DMS53 treated with DMSO at 0.1 percent for 48 hours (cell line): ENCODE data around the gene GTF2F1.
A peak's percentile ranks its signal among the peaks of the same experiment; 100 is the strongest.
"Not testable (repeated sequence)": the region's sequence is repeated elsewhere in the genome, so short reads cannot be mapped to it uniquely, and the experiment has no call there.

Experiments
- DNase-seq: peaks from one replicate; lab custom pipeline; 2025; ENCODE audit not compliant: unreplicated experiment; lab: John Stamatoyannopoulos, UW

GTF2F1 gene

GRCh38 chr19:6359568-6360341 is 33.2 kb downstream of the GTF2F1 start:
- no peak for DNase-seq

- DNase-seq, result peak; percentile 23
Measured at GRCh38 chr19:6358003-6358402, 35.0 kb downstream of the GTF2F1 start.

DNA sequence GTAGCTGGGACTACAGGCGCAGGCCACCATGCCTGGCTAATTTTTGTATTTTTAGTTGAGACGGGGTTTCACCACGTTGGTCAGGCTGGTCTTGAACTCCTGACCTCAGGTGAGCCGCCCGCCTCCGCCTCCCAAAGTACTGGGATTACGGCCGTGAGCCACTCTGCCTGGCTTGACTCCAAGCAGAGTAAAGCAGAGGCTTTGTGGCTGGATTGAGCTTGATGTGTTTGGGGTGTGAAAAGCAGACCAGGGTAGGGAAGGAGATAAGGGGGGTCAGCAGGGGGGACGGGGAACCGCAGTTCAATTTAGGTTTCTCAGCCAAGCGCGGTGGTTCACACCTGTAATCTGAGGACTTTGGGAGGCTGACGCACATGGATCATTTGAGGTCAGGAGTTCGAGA is 35.8 kb downstream of the GTF2F1 start:
- DNase-seq, result no peak

- DNase-seq, result not testable (repeated sequence)
Measured at GRCh38 chr19:6355321-6356040, 37.5 kb downstream of the GTF2F1 start.

DNA sequence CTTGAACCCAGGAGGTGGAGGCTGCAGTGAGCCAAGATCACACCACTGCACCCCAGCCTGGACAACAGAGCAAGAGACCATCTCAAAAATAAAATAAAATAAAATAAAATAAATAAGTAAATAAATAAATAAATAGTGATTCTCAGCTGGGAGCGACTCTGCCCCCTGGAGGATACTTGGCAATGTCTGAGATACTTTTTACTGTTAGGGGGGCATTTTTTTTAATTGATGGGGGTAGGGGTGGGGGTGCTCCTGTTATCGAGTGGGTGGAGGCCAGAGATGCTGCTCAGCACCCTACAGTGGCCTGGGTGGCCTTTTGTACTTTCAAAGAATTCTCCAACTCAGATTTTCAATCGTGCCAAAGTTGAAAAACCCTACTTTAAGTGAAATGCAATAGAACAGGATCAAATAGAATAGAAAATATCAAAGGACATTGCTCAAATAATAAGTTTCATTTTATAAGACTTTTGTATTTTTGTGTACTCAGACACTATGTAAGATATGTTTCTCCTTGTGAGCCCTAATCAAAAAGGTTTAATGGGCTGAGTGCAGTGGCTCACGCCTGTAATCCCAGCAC is 38.8 kb downstream of the GTF2F1 start:
- no peak for DNase-seq

DNA sequence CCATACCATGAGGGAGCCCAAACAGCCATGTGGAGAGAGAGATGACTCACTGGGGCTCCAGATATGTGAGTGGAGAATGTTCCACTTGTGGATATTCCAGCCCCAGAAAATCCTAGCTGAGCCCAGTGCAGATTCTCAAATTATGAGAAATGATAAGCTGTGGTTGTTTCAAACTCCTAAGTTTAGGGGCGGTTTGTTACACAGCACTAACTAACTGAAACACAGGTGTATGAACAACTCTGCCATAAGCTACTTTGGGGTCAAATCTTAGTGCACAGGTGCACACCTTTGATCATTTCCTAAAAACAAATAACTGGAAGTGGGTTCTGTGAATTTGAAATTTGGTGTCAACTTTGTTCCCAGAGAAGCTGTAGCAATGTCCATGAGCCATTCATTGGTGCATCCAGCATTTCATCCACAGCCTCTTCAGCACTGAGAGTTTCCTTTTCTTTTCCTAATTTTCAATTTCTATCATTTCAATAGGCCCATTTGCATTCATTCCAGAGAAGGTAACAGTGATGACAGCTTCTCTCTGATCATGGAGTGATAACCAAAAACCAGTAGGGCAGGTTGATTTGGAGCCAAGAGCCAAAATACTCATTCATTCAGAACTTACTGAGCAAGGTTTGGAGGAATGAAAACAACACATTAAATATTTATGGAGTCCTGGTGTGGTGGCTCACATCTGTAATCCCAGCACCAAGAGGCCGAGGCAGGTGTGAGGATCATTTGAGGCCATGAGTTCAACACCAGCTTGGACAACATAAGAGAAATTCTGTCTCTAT is 40.4 kb downstream of the GTF2F1 start:
- no peak for DNase-seq

GRCh38 chr19:6350688-6351087 is 42.3 kb downstream of the GTF2F1 start:
- DNase-seq, result no peak

DNA sequence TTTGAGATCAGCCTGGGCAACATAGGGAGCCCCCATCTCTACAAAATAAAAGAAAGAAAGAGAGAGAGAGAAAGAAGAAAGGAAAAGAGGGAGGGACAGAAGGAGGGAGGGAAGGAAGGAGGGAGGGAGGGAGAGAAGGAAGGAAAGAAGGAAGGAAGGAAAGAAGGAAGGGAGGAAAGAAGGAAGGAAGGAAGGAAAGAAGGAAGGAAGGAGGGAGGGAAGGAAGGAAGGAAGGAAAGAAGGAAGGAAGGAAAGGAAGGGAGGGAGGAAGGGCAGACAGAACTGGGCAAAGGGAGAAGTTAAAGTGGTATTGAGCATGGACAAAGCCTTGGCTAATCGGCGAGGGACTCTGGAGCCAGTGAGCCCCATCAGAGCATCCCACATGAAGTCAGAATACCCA is 43.7 kb downstream of the GTF2F1 start:
- not testable (repeated sequence) for DNase-seq

DNA sequence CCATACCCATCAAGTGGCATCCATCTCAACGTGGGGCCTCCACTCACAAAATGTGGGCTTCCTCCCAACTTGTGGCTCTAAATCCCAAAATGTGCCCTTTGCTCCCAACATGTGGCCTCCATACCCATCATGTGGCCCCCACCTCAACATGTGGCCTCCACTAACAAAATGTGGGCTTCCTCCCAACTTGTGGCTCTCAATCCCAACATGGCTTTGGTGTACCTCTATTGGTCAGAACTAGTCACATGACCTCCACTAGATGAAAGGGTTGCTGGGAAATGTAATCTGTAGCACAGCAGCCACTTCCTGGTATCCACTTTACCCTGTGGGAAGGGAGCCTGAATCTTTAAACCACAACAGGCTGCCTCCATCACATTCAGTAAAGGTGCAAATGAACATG is 49.5 kb downstream of the GTF2F1 start:
- no peak for DNase-seq

- no peak for DNase-seq
Measured at GRCh38 chr19:6340493-6341201, 52.3 kb downstream of the GTF2F1 start.

DNA sequence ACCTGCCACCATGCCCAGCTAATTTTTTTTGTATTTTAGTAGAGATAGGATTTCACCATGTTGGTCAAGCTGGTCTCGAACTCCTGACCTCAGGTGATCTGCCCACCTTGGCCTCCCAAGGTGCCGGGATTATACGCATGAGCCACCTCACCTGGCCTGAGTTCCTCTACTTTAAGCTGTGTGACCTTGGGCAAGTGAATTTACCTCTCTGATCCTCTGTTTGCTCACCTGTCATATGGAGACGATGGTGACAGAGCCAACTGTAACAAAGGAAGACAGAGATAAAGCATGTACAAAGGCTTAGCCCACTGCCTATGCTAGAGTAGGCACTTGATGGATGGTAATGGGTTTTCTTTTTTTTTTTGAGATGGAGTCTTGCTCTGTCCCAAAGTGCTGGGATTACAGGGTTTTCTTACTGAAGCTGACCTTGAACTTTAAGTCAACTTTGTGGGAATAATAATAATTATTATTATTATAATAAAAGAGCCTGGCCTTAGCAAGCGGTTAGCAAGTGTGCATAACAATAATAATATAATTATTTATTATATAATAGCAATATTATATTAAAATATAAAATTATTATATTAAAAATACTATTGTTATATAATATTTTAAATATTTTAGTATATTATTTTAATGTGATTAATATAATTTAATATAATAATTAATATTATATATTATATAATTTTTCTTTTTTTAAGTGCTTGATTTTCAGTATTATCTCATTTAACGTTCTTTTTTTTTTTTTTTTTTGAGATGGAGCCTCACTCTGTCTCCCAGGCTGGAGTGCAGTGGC is 58.3 kb downstream of the GTF2F1 start:
- no peak for DNase-seq

DNA sequence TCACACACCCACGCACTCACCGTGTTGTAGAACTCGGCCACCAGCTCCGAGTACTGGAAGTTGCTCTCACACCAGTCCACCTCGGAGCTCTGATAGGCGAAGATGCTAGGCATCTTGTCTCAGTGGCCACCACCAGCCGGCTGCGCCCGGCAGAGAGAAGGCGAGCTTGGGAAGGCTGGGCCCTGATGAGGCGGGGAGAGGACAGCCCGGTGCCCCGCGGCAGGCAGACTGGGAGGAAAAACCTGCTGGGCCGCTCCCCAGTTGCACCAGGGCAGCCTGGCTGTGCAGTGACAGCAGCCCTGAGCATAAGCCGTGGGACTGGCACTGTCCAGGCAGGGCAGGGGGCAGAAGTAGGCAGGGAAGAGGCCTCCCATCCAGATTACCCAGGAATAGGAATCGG is 59.5 kb downstream of the GTF2F1 start, which contains the start of gene ACER1:
Gene ACER1 (minus strand): TSS at position 174 of the 400 bp plus-strand sequence. CDS start 61 bp downstream, at position 113.
- DNase-seq, result no peak
